HG03439 (cell line): ENCODE measurements around the gene KRTDAP.

Source experiments
- ATAC-seq: cut with Tn5 transposase; IDR thresholded peaks from one replicate; pipeline ENCODE4 v1.9.1; 2021; ENCODE audit warnings: mild to moderate bottlenecking, moderate library complexity; ENCODE audit not compliant: unreplicated experiment

Gene KRTDAP, protein sequence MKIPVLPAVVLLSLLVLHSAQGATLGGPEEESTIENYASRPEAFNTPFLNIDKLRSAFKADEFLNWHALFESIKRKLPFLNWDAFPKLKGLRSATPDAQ

DNA sequence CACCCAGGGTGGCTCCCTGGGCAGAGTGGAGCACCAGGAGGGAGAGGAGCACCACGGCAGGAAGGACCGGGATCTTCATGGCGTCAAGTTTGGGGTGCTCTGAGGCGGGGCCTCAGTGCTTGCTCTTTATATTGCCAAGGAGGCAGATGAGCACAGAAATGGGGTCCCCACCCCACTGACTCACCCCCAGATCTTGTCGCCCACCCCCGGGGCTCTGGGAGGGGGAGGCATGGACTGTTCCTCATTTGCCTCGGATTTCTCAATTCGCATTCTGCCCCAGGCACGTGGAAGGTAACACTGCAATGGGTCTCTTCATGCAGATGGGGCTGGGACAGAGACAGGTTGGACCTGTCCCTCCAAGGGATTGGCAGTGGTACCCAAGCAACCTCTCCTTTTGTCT lies at the start of gene KRTDAP:
Gene KRTDAP, minus strand, starts transcription at position 101 of the 400 bp plus-strand sequence. Its CDS starts 22 bp downstream, at position 79.
- no peak for ATAC-seq

DNA sequence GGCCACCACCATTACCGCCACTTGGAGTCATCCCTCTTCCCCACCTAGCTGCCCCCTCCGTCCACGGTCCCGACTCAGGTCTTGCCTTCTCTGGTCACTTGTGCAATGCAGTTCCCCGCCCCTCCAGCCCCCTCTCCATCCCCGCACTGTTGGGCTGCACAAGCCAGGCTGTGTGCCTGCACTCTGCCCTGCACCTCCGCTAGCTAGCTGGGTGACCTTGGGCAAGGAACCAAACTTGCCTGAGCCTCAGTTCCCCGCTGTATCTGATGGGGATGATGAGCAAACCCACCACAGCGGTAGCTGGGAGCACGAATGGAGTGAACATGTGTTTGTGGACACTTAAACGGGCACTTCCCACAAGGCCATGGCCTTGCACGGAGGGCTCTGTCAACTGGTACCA lies 49.6 kb upstream of the KRTDAP start:
- ATAC-seq, result no peak

DNA sequence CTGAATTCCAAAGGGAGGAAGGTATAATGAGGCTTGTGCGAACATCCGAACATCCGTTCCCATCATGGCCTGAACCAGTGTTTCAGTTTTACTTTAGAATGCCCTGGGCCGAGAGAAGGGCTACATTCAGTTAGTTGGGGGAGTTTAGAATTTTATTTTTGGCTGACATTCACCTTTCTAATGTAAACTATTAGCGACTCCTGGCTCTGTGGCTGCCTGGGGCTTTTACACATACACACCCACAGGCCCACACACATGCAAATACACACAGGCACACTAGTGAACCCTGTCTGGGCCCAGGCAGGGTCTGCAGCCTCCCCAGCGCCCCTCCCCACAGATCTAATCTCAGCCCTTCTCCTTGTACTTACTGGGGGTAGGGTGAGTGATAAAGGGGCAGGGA lies 49.0 kb upstream of the KRTDAP start:
- ATAC-seq, result no peak

DNA sequence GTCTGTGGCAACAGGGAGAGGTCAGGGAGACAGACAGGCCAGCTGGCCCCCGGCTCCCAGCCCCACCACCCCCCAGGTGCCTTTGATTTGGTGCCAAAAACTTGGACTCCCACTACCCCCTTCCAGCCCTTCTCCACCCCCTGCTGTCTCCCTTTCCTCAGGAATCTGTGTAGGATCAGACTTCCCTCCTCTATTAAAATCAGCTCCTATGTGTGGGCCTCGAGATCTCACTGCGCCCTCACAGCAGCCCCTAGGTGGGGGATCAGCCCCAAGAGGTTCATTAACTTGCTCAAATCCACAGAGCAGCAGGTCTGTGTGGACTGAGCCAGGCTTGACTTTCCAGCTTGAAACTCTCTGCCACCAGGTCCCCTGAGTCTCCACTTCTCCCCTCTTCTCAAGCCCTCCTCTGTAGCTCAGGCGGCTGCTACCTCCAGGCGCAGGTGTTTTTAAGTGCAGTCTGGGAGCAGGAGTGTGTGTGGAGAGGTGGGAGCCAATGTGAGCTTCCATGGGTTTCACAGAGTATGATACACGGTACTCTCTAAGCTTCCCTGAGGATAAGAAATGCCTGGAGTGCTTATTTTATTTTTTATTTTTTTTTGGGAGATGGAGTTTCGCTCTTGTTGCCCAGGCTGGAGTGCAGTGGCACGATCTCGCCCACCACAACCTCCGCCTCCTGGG lies 44.7 kb upstream of the KRTDAP start:
- ATAC-seq, result no peak

DNA sequence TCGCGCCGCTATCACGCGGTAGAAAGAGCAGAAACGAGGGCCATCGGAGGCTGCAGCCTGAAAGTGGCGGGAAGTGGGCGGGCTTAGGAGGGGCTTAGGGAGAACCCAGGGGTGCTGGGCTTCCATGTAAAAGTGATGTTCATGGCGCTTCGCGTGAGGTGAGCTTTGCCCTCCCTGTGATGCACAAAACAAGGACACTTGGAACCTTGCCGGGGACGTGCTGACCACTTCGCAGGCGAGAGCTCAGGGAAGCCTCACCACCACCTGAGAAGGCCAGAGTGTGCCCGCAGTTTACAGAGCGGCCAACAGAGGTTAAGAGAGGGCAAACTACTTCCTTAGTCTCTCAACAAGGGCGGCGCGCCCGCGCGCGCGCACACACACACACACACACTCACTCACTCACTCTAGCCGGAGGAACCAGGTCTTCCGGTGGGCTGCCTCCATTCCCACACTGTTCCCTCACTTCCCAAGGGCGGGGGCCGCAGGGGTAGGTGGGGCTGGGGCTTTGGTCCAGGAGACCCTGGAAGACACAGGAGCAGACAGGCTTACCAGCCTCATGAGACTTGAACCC lies 43.6 kb upstream of the KRTDAP start:
- ATAC-seq, result no peak

DNA sequence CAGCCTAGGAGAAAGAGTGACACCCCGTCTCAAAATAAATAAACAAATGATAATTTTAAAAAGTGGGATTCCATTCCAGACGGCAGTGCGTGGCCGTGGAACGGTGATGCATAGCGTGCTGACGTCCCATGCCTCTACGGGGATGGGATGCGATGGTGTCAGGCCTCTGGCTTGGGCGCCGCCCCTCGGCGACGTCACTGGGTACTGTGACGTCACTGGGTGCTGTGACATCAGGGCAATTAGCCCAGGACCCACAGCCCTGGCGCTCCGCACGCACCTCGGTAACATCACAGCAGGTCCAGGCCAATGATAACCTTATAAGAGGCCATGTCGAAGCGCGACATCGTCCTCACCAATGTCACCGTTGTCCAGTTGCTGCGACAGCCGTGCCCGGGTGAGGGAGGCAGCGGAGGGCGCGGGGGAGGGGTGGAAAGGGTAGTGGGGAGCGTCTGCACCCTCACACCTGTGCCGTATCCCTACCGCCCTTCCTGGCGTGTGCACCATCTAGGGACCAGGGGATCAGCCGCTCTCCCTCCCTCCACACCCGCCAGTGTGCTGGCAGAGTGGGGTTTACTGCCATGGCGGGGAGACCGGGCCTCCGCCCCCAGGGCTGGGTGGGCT lies 43.0 kb upstream of the KRTDAP start, which contains the start of gene GAPDHS:
Gene GAPDHS, plus strand, starts transcription at position 256 of the 621 bp plus-strand sequence. Its CDS starts 72 bp downstream, at position 328.
- ATAC-seq, result no peak

DNA sequence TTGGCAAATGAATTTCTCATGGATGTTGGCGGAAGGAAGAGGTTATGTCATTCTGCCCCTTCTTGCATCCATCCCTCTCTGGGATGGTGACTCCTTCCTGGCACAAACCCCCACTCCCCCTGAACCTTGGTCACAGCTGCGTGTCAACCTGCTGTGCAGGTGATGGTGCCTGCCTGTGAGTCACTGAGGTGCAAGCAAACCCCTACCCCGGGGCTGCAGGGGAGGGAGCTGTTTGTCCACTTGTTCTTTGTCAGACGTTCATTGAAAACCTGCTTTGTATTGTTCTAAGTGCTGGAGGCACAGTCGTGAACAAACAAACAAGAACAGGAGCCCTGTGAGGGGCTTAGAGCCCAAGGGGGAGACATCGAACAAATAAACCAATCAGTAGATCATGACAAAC lies 41.0 kb upstream of the KRTDAP start:
- ATAC-seq, result no peak

DNA sequence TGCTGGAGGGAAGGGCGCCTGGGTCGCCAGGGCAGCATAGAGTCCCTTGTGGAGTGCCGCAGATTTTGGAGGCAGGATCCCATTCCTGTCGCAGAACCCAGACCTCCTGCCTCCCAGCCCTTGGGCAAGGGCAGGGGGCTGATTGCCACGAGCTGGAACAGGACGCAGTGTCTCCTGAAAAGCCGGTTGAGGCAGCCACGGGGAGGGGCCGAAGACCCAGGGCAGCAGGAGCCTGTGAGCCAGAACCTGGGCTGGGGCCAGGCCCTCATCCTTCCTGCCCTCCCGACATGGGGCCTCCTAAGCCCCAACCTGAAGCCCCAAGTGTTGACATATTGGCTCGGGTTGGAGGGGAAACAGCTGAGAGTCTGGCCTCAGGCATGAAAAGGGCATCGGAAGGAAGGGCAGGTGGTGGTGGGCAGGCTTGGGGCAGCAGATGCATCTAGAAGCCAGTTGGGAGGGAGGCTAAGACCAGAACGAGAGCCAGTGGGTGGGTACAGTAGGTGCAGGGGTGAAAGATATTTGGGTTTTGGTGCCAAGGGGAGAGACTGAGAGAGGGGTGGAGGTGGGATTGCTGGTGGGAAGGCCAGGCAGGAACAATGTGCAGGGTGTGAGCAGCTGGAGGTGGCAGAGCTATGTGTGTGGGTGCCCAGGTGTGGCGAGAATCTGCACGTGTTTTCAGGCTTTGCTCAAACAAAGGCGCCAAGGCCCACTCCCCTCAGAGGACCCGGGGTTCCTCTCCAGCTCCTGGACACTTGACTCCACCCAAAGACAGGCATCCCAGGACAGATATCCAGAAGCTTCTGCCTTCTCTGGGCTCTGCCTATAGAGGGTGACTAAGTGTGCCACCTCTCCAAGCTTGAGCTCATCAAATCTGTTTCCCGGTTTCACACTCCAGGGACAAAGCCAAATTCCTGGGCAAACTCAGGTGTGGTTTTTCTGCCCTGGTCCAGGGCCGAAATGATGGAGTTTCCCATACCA lies 39.3 kb upstream of the KRTDAP start:
- no peak for ATAC-seq

DNA sequence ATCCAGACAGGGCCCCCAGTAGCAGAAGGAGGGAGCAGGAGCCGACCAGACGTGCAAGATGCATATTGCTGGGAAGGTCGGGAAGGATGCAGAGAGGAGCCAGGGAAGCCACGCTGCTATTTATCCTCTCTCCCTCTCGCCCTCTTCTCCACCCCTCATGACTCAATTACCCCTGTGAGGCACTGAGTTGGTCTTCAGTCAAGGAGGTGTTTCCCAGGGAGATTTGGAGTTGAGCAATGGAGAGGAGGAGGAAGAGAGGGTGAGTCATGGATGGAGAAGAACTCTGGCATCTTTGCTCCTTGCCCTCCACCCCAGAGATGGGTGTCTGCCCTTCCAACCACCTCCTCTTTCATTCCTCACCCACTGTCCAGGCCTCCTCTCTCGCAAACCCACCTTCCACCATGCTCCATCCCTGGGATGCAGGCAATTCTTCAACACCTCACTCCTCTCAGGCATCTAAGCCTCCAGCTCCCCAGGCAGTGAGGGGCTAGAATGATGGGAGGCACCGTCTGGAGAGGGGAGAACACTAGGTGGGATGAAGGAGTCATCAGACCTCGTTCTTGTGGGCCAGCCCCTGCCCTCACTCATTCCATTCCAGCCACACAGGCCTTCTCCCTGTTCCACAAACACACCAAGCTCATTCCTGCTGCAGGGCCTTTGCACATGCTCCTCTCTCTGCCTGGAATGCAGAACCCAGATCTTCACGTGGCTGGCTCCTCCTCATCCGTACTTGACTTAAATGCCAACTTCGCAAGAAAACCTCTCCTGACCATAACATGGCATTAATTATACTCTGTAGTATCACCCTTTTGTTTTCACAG lies 38.2 kb upstream of the KRTDAP start, which contains the start of gene SBSN:
Gene SBSN, minus strand, starts transcription at position 94 of the 821 bp plus-strand sequence. Its CDS starts 30 bp downstream, at position 64.
- ATAC-seq, result no peak

DNA sequence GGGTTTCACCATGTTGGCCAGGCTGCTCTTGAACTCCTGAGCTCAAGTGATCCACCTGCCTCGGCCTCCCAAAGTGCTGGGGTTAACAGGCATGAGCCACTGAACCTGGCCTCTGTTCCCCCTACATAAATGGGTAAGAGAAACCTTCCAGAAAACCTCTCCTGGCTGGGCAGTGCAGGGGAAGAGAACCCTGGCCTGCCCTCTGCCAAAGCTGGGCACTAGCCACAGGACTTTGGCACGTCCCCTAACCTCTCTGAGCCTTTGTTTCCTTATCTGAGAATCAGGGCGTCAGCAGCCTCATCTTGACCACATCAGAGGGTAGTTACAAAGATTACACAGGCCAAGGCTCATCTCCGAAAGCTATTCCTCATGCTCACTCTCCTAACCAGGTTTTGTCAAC lies 35.6 kb upstream of the KRTDAP start:
- no peak for ATAC-seq

DNA sequence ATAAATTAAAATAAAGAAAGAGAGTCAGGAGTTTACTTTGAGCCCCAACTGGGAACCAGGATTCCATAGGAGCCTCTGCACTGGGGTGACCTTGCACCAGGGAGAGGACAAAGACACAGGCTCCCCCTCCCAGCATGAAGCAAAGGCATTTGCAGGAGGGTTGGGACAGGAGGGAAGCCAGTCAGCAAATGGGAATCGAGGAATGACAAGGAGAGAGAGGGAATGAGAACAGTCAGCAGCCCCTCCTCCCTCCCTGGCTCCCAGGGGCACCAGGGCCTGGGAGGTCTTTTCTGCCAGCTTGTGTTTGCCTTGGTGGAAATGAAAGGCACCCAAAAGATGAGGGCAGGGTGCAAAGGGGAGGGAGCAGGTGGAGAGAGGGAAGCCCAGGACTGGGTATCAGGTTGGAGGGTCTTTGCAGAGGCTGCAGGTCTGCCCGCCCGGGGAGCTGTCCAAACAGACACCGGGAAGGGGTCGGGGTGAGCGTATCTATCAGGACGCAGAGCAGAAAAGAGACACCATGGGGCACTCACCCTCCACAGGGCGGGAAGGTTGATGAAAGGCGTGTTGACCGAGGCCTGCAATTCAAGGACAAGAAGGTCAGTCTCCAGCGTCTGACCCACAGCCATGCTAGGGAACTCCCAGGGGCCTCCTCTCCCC lies 34.0 kb upstream of the KRTDAP start:
- no peak for ATAC-seq

DNA sequence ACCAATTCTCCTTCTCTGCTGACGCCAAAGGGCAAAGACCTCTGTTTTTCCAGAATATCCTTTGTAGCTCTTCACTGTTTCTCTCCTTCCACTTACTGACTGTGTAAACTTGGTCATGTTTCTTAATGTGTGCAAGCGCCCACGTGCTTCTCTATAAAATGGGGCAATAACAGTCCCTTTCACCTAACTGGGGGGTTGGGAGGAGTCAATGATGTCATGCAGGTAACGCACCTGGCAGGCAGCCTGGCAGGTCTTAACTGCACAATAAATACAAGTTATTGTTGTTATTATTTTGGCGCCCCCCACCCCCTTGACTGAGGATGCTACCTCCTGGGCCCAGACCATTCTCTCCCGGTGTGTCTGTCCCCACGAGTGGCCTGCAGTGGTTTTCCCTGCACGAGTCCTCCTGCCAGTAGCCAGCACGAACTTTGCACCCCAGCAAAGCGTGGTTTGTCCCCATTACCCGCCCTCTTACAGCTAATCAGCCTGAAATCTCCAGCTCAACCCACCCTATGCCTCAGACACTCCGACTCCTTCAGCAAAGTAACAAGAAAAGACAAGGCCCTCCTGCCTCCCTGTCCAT lies 32.6 kb upstream of the KRTDAP start:
- ATAC-seq, result no peak

DNA sequence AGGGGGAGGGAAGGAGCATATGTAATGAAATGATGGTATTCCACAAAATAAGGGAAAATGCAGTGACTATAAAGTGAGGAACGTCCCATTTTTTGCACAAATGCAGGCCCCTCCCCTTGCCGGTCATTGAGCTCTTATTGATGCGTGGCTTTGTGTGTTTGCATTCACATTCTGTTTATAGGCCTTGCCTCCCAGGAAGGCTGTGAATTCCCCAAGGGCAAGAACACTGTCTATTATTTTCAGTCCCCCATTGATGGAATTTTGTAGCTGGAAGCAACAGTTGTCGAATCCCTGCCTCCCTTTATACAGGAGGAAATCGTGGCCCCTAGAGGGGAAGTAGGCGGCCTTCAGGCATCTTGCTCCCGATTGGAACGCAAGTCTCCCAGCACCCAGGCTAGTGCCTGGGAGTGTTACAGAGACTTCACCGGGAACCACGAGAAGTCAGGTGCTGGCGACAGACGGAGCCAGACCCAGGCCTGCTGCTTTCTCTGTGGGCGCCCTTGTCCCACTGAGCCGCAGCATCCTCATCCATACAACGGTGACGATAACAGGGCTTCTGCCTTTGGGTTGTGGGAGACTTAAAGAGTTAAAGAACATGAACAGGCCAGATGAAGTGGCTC lies 31.0 kb upstream of the KRTDAP start:
- no peak for ATAC-seq

DNA sequence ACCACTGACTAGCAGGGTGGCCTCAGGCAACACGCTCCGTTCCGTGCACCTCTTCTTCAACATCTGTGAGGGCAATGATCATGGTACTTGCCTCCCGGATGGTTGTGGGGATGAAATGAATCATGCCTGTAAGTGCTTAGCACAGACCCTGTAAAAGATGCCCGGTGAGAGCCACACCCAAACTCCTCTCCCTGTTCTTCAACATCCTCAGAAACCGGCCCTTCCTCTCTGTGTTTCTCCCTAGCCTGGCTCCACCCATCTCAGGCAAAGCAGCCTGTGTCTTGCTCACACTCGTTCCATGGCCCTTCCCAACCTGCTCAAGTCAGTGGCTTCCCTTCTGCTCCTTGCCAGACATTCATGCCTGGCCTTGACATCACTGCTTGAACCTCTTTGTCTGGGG lies 29.0 kb upstream of the KRTDAP start:
- ATAC-seq, result no peak

DNA sequence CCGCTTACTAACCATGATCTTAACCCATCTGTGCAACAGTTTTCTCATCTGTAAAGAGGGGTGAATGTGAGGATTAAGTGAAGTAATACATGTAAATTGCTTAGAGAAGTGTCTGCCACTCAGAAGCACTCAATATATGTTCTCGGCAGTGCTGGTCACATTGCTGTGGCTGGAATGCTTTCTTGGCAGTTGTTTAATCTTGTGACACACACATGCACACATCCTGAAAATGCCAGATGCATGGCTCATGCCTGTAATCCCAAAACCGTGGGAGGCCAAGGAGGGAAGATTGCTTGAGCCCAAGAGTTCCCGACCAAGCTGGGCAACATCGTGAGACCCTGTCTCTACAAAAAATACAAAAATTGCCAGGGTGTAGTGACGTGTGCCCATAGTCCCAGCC lies 28.0 kb upstream of the KRTDAP start:
- ATAC-seq, result no peak

DNA sequence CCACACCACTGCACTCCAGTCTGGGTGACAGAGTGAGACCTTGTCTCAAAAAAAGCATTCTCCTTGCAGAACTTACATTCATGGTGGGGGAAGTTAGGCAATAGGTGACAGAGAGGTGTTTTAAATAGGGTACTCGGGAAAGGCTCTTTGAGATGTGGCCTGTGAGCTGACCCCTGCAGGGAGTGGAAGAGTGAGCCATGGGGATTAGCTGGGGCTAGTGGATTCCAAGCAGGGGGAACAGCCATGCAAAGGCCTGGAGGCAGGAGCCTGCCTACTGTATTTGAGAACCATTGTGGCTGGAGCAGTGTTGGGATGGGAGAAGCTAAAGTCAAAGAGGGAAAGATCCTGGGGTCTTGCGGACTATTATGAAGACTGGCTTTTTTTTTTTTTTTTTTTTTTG lies 27.1 kb upstream of the KRTDAP start:
- ATAC-seq, result no peak

DNA sequence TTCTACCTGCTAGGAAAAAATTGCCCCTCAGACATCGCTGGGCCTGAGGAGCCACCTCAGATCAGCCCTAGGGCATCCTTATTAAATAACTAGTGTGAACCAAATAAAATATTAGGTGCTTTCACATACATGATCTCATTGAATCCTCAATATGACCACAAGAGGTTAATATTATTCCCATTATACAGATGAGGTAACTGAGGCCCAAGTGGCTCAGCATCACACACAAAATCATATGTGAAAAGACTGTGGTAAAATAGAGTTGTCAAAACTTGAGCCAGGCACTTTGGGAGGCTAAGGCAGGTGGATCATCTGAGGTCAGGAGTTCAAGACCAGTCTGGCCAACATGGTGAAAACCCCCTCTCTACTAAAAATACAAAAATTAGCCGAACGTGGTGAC lies 26.0 kb upstream of the KRTDAP start:
- ATAC-seq, result no peak

DNA sequence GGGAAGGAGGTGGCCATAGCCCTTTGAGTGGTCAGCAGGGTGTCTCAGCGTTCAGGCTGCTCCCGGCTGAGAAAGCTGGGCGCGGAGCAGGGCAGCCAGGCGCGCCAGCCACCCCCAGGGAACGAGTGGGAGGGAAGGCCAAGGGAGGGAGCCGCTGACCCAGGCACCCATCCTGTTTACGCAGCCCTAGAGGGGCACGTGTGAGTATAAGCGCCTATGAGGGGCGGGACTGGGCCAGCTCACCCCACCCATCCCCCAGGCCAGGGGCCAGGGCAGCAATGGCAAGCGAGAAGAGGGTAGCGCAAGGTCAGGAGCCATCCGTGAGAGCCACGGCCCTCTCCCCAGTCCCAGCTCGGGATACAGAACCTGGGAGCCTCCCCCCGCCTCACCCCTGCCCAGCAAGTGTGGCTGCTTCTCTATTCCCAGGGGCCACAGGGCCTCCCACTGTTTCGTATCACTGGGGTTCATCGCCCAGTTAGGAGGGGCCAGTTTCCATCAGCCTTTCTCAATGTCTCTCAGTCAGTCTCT lies 24.1 kb upstream of the KRTDAP start:
- ATAC-seq, result no peak
